GM21423 (cell line): Measurements from ENCODE around the gene ZNF582.
"Not testable (repeated sequence)": the region's sequence is repeated elsewhere in the genome, so short reads cannot be mapped to it uniquely, and the experiment has no call there.

Source experiments
- ATAC-seq: cut with Tn5 transposase; IDR thresholded peaks from one replicate; pipeline ENCODE4 v1.9.1; 2021; ENCODE audit warnings: mild to moderate bottlenecking, moderate library complexity; ENCODE audit not compliant: unreplicated experiment

Gene ZNF582

DNA sequence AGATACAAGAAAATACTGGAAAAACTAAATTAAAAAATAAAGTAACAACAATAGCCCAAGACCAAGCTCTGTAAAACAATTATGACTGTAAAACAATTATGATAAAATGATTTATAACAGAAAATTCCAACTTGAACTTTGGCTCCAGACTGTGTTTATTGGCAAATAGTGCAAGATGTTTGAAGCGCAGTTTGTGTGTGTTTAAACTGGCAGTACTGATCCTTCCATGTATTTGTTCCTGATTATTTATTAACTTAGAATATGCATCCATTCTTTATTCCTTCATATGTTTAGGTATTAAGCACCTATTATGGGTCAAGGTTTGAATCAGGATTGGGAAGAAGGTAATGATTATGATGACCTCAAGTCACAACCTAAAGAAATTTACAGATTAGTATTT is 37.8 kb downstream of the ZNF582 start:
- ATAC-seq: no peak

- no peak for ATAC-seq
Observed at GRCh38 chr19:56351208-56351607, 42.1 kb downstream of the ZNF582 start.

DNA sequence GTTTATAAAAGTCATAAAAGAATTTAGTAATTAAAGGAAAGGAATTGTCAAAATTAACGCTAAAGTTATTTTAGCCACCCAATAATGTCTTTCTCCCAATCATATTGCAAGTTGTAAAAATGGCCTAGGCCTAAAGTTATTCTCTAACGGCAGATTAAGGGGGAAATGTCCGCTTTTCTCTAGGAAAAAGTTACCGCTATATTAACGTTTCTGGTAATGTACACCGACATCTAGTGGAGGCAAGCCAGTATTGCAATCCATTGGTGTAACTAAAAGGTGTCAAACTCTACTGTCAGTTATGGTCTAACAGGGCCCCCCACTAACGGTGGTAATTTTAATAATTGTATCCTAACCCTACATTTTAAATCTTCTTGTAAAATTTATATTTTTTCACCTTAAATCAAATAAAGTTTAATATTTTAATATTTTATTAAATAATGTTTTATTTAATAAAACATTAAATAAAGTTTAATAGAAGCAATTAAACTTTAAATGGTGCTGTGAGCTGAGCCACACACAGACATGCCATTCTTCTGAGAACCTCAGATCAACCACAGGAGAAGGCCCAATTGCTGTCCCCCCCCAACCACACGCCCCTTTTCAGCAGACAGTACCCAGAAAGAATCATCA is 42.8 kb downstream of the ZNF582 start:
- no peak for ATAC-seq

GRCh38 chr19:56348289-56348877 is 45.0 kb downstream of the ZNF582 start:
- ATAC-seq: no peak

DNA sequence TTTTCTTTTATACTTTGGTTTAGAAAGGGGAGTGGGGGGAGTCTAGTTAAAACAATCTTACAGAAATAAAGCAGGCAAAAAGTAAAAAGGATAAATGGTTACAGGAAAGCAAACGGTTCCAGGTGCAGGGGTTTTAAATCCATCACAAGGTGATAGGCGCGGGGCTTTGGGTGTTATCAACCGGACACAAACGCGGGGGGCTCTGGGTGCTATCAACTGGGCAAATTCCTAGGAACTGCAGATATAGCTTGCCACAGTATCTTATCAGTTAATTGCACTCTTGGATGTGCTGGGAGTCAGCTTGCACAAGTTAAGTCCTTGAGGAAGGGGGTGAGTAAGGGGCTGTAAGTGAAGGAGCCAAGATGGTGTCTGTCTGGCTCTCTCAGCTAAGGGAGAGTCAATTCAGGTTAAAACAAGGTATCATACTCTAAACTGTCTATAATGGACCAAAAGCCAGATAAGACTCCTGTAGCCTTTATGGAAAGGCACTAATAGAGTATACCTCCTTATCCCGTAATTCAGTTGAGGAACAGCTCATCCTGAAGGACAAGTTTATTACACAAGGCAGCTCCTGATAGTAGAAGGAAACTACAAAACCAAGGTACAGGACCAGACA is 46.1 kb downstream of the ZNF582 start:
- ATAC-seq: no peak

GRCh38 chr19:56341948-56342347 is 51.4 kb downstream of the ZNF582 start:
- no peak for ATAC-seq

DNA sequence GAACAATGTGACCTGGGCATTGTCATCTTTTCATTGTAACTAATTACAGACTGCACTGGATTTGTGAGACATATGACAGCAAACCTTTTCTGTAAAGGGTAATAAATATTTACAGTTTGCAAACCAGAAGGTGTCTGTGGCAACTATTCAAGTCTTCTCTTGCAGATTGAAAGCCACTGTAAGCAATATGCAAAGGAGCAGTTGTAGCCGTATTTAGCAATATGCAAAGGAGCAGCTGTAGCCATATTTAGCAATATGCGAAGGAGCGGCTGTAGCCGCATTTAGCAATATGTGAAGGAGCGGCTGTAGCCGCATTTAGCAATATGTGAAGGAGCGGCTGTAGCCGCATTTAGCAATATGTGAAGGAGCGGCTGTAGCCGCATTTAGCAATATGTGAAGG is 54.3 kb downstream of the ZNF582 start:
- not testable (repeated sequence) for ATAC-seq

- not testable (repeated sequence) for ATAC-seq
Observed at GRCh38 chr19:56337077-56337476, 56.3 kb downstream of the ZNF582 start.

DNA sequence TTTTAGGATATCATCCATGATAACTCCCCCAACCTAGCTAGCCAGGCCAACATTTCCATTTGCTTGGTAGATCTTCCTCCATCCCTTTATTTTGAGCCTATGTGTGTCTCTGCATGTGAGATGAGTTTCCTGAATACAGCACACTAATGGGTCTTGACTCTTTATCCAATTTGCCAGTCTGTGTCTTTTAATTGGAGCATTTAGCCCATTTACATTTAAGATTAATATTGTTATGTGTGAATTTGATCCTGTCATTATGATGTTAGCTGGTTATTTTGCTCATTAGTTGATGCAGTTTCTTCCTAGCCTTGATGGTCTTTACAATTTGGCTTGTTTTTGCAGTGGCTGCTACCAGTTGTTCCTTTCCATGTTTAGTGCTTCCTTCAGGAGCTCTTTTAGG is 58.0 kb downstream of the ZNF582 start:
- ATAC-seq: not testable (repeated sequence)

- no peak for ATAC-seq
Observed at GRCh38 chr19:56333506-56333905, 59.8 kb downstream of the ZNF582 start.
